MM.1S (cell line): Measurements from ENCODE around the gene FER.

ENCODE experiments used
- CTCF ChIP-seq: fragments of 300-600 bp; sonication (generic); IDR thresholded peaks from 2 replicates; pipeline ENCODE4 v1.5.1; 2016; ENCODE audit warnings: antibody characterized with exemption, low read length, mixed read lengths
- EZH2 ChIP-seq: fragments of 300-600 bp; sonication (generic); optimal IDR thresholded peaks from 2 replicates; pipeline ENCODE3; 2017; ENCODE audit warnings: low read depth, mild to moderate bottlenecking, antibody characterized with exemption, low read length, mixed read lengths
- EZH2phosphoT487 ChIP-seq: fragments of 300-600 bp; sonication (generic); IDR thresholded peaks from 2 replicates; pipeline ENCODE4 v1.6.1; 2018; ENCODE audit warnings: antibody characterized with exemption, low read length

- TF ChIP-seq CTCF, result no peak
- no peak for TF ChIP-seq EZH2
- no peak for TF ChIP-seq EZH2phosphoT487
Observed at GRCh38 chr5:109177782-109178181, 430.1 kb downstream of the FER start.
